Activated naive CD4-positive, alpha-beta T cell treated with anti-CD3 and anti-CD28 coated beads for 36 hours (primary cell): Measurements from ENCODE around the gene FAM193B. TPM values are rescaled to one million over a fixed set of nuclear protein-coding genes. Genes with fewer than 3 reads are reported as not detected.

ENCODE experiments used
- CTCF ChIA-PET: fragments of 350-600 bp; sonication (Branson Sonifier 250); formaldehyde crosslinking; loops from one replicate; lab custom pipeline; 2021; ENCODE audit warnings: antibody characterized with exemption; lab: Charles Lee
- DNase-seq: peaks from one replicate; pipeline ENCODE4 v3.0.0-alpha.2; 2020
- H3K27ac Mint-ChIP-seq: one replicate; pipeline ENCODE4 v1.8.0; 2021; ENCODE audit warnings: mild to moderate bottlenecking, mixed read lengths
- H3K27me3 Mint-ChIP-seq: one replicate; pipeline ENCODE4 v1.8.0; 2021; ENCODE audit warnings: low read depth, mixed read lengths
- H3K36me3 Mint-ChIP-seq: one replicate; pipeline ENCODE4 v1.8.0; 2021; ENCODE audit warnings: low read depth, mixed read lengths
- H3K4me1 Mint-ChIP-seq: one replicate; pipeline ENCODE4 v1.8.0; 2021; ENCODE audit warnings: low read depth, mixed read lengths
- H3K4me3 Mint-ChIP-seq: one replicate; pipeline ENCODE4 v1.8.0; 2021; ENCODE audit warnings: mild to moderate bottlenecking, moderate library complexity, mixed read lengths
- H3K9me3 Mint-ChIP-seq: one replicate; pipeline ENCODE4 v1.8.0; 2021; ENCODE audit warnings: mixed read lengths
- intact Hi-C: fragments of 100-400 bp; cut with micrococcal nuclease; formaldehyde crosslinking; loops from one replicate; pipeline ENCODE4 v1.15.1; 2023
- total RNA-seq, 2 experiments: library from RNA; stranded (reverse); gene quantifications; one replicate each; pipeline ENCODE4 v1.2.3, GENCODE V29; 2021

Gene FAM193B
- total RNA-seq, 2 experiments from 2014 or later = 87.4 to 87.8 TPM

DNA sequence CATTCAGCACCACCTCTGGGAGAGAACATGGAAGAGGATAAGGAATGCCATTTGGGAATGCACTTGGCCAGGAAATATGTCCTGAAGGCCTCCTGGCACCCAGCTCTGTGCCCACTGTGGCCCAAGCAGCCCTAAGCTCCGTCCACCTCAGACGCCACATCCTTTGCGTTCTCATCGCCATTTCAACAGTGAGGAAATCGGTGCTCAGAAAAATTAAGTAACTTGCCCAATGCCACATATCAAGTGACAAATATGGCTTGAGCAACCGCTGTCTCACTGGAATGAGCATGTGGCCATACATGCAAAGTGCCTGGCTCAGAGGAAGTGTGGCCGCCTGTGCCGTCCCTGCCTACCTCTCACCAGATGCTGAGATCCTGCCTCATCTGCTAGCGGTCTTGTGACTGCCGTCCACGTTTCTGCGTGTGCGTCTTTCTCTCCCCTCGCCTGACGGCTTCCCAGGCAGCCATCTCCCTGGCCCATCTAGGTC, 43.8 kb downstream of the FAM193B start:
- Mint-ChIP-seq H3K4me3 (no peak overlapping the region), H3K27me3 (no peaks in the 10 kb centered on the region), H3K4me1 (peaks cover 19% of the 10 kb centered on the region), H3K9me3 (no peaks in the 10 kb centered on the region), H3K27ac (no peak overlapping the region), H3K36me3 (peaks cover 39% of the 10 kb centered on the region)
- CTCF ChIA-PET = interaction anchor here (0.6 kb wide), 1 partner anchor 397 kb away, joined by 3 read pairs; no protein-coding TSS in a partner anchor
- intact Hi-C loops = no loop called here
- DNase-seq = no peak

DNA sequence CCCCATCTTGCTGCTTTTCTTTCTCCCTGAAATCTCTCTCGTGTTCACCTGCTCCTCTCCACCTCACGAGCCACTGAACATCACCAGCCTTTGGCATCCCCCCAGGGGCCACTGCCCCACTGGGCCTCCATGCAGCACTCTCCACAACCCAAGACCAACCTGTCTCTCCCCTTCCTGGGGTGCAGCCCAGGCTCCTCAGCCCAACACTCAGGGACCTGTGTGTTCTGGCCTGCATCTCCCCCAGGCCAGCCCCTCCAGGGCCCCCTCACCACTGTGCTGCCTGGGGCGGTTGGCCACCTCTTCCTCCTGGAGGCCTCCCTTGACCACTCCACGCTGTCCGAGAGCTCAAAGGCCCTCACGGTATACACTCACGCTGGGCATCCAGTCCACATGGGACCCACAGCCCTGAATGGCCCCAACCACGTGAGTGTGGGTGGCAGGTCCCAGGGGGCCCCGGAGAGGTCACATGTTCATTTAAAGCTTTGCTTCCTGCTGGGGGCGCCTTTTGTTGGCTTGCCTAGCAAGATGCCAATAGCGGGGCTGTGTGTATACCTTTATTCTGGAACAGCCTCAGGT, 44.3 kb downstream of the FAM193B start:
- Mint-ChIP-seq H3K27me3 (no peaks in the 10 kb centered on the region), H3K9me3 (no peaks in the 10 kb centered on the region), H3K27ac (no peak overlapping the region), H3K36me3 (peaks cover 34% of the 10 kb centered on the region), H3K4me1 (peaks cover 13% of the 10 kb centered on the region), H3K4me3 (no peak overlapping the region)
- no peak for DNase-seq
- intact Hi-C loops = no loop called here
- CTCF ChIA-PET = no interaction called here

DNA sequence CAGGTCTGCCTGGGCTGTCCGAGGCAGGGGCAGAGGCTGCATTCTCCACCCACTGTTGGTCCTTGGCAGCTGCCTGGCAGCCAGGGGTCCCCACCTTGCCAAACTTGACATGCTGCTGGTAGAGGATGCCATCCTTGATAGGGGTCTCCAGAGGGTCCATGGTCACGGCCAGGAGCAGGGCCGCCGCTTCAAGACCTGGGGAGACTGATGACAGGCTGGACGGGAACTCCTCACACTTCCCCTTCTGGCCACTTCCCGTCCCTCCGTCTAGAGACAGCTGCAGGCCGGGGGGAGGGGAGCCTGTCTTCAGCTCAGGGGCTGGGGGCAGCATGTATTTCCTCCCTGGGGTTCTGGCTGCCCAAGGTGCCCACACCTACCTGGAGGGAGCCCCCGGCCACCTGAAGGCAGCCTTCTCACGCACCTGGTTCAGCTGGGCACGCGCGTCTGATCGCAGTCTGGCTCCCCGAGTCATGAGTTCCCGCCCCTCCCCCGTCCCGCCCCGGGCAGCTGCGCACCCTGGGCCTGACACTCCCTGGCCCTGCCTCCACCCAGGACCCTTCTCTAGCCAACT, 44.9 kb downstream of the FAM193B start, which contains the start of gene DOK3:
Gene DOK3 (minus strand): TSS at position 446 of the 571 bp plus-strand sequence. CDS start 286 bp downstream, at position 160.
- H3K4me1 Mint-ChIP-seq = peaks cover 7% of the 10 kb centered on the region
- DNase-seq = no peak
- CTCF ChIA-PET = interaction anchor here (1.3 kb wide), 1 partner anchor 12 kb away, joined by 4 read pairs; the partner anchor contains the start of gene PDLIM7
- H3K36me3 Mint-ChIP-seq = peaks cover 28% of the 10 kb centered on the region
- no peaks in the 10 kb centered on the region for H3K9me3 Mint-ChIP-seq
- no peak within 1 kb of the TSS for H3K27ac Mint-ChIP-seq
- no peak within 1 kb of the TSS for H3K4me3 Mint-ChIP-seq
- intact Hi-C loops = no loop called here
- H3K27me3 Mint-ChIP-seq = no peaks in the 10 kb centered on the region

DNA sequence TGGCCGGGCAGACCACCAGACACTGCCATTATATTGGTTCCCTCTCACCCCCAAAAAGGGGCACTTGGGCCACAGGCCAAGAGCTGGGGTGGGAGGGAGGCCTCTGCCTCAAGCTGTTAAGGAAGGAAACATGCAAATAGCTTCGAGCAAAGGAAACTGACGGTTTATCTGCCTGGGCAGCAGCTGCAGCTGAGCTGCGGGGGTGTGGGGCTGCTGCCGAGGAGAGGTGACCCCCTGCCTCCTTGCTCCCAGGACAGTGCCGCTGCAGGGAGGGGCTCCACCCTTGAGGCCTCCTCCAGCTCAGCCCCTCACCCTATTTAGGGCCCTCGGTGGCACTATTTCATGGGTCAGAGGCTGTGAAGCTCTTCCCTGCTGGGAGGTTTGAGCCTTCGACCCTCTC, 45.5 kb downstream of the FAM193B start:
- Mint-ChIP-seq H3K27ac (no peak overlapping the region), H3K9me3 (no peaks in the 10 kb centered on the region), H3K27me3 (no peaks in the 10 kb centered on the region), H3K4me3 (no peak overlapping the region), H3K4me1 (peaks cover 2% of the 10 kb centered on the region), H3K36me3 (peaks cover 23% of the 10 kb centered on the region)
- intact Hi-C loops = no loop called here
- no peak for DNase-seq
- CTCF ChIA-PET = interaction anchor here (1.3 kb wide), 1 partner anchor 11 kb away, joined by 4 read pairs; the partner anchor contains the start of gene PDLIM7

GRCh38 chr5:177508221-177508611, 46.1 kb downstream of the FAM193B start:
- no peak overlapping the region for H3K4me3 Mint-ChIP-seq
- no peaks in the 10 kb centered on the region for H3K9me3 Mint-ChIP-seq
- intact Hi-C loops = no loop called here
- no peaks in the 10 kb centered on the region for H3K27me3 Mint-ChIP-seq
- no peak for DNase-seq
- CTCF ChIA-PET = interaction anchor here (0.9 to 1.3 kb wide), 2 partner anchors 10 to 15 kb away, joined by 3 to 4 read pairs; partner anchors contain the start of gene PDLIM7
- H3K4me1 Mint-ChIP-seq = peaks cover 2% of the 10 kb centered on the region
- peaks cover 19% of the 10 kb centered on the region for H3K36me3 Mint-ChIP-seq
- no peak overlapping the region for H3K27ac Mint-ChIP-seq

DNA sequence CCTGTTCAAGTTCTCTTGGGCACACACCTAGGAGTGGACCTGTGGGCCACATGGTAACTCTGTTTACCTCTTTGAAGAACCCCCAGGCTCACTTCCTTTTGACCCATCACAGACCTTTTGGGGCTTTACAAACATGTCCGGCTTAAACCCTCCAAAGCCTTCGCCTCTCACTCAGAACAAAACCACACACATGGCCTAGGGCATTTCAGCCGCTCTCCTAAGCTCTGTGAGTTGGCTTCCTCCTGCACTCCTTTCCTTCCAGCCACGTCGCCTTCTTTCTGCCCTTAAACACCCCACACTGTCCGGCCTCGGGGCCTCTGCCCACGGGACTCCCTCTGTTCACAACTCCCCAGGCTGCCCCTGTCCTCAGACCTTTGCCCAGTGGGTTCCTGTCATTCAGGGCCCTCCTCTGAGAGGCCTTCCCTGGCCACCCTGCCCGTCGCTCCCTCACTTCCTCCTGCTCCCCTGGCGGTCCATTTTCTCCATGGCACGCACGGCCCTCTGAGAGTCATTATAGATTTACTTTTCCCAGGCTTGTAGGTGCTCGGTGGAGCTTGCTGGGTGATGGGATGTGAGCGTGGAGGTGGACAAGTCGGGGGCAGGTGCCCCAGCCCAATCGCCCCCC, 46.7 kb downstream of the FAM193B start:
- peaks cover 15% of the 10 kb centered on the region for H3K36me3 Mint-ChIP-seq
- no peak overlapping the region for H3K4me3 Mint-ChIP-seq
- DNase-seq = no peak
- no peaks in the 10 kb centered on the region for H3K27me3 Mint-ChIP-seq
- no peaks in the 10 kb centered on the region for H3K9me3 Mint-ChIP-seq
- peaks cover 2% of the 10 kb centered on the region for H3K4me1 Mint-ChIP-seq
- no peak overlapping the region for H3K27ac Mint-ChIP-seq
- intact Hi-C loops = no loop called here
- CTCF ChIA-PET = interaction anchor here (0.9 to 2.2 kb wide), 5 partner anchors 8 to 117 kb away, joined by 3 to 10 read pairs (median 4); partner anchors contain the start of genes DDX41 and PDLIM7

DNA sequence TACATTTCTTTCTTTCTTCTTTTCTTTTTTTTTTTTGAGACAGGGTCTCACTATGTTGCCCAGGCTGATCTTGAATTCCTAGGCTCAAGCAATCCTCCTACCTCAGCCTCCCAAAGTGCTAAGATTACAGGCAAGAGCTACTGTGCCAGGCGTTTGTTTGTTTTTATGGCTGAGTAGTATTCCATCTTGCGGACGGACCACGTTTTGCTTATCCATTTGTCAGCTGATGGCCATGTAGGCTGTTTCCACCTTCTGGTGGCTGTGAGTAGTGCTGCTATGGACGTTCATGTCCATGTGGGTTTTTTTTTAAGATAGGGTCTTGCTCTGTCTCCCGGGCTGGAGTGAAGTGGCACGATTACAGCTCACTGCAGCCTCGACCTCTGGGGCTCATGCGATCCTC, 47.2 kb downstream of the FAM193B start:
- intact Hi-C loops = no loop called here
- no peak for DNase-seq
- no peak overlapping the region for H3K27ac Mint-ChIP-seq
- peaks cover 14% of the 10 kb centered on the region for H3K36me3 Mint-ChIP-seq
- H3K27me3 Mint-ChIP-seq = no peaks in the 10 kb centered on the region
- H3K4me3 Mint-ChIP-seq = no peak overlapping the region
- no peaks in the 10 kb centered on the region for H3K9me3 Mint-ChIP-seq
- CTCF ChIA-PET = interaction anchor here (0.6 to 2.2 kb wide), 6 partner anchors 8 to 116 kb away, joined by 3 to 10 read pairs (median 4); partner anchors contain the start of gene DDX41
- peaks cover 2% of the 10 kb centered on the region for H3K4me1 Mint-ChIP-seq

DNA sequence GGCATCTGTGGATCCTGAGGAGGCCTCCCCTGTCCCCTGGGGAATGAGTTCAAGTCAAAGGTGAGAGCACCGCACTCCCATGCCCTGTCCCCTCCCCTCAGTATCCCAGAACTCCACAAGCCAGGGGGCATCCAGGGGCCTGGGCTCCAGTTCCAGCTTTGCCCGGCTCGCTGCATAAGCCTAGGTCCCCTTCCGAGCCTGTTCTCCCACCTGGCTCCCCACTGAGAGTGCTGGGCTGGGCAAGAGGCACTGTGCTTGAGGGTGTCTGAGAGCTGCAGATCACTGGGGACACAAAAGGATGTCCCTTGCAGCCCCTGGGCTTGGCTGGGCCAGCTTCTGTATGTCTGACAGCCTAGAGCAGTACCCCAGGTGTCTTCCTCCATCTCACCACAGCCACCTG, 49.3 kb downstream of the FAM193B start:
- H3K27me3 Mint-ChIP-seq = no peaks in the 10 kb centered on the region
- DNase-seq = no peak
- CTCF ChIA-PET = no interaction called here
- intact Hi-C loops = no loop called here
- peaks cover 5% of the 10 kb centered on the region for H3K4me1 Mint-ChIP-seq
- peaks cover 2% of the 10 kb centered on the region for H3K36me3 Mint-ChIP-seq
- no peak overlapping the region for H3K4me3 Mint-ChIP-seq
- H3K9me3 Mint-ChIP-seq = no peaks in the 10 kb centered on the region
- no peak overlapping the region for H3K27ac Mint-ChIP-seq

GRCh38 chr5:177504086-177505056, 50.0 kb downstream of the FAM193B start:
- Mint-ChIP-seq H3K27me3 (peaks cover 6% of the 10 kb centered on the region), H3K36me3 (no peaks in the 10 kb centered on the region), H3K27ac (no peak overlapping the region), H3K9me3 (no peaks in the 10 kb centered on the region), H3K4me1 (peaks cover 3% of the 10 kb centered on the region), H3K4me3 (no peak overlapping the region)
- intact Hi-C loops = no loop called here
- CTCF ChIA-PET = interaction anchor here (0.7 to 7.0 kb wide), 2 partner anchors 100 to 113 kb away, joined by 3 to 72 read pairs; no protein-coding TSS in a partner anchor
- DNase-seq = no peak

GRCh38 chr5:177503351-177504085, 50.8 kb downstream of the FAM193B start:
- Mint-ChIP-seq H3K27me3 (peaks cover 9% of the 10 kb centered on the region), H3K9me3 (no peaks in the 10 kb centered on the region), H3K36me3 (no peaks in the 10 kb centered on the region), H3K4me1 (peaks cover 8% of the 10 kb centered on the region), H3K4me3 (no peak overlapping the region), H3K27ac (no peak overlapping the region)
- DNase-seq = no peak
- intact Hi-C loops = no loop called here
- CTCF ChIA-PET = interaction anchor here (0.7 to 7.0 kb wide), 3 partner anchors 99 to 195 kb away, joined by 3 to 72 read pairs (median 5); no protein-coding TSS in a partner anchor

DNA sequence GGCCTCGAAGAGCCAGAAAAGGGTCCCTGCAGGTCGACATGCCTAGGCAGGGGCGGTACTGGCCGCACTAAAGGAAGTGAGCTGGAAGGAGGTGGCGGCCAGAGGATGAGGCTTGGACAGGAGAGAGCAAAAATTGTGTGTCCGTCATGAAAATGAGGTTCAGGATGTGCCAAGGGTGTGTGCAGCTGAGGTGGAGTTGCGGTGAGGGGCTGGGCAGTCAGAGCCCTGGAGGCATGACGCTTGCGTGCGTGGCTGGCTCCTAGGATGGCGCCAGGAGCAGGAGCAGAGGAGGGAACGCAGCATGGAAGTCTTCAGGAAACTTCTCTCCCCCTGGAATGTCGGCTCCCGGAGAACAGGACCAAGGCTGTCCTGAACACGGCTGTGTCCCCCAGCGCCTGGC, 51.5 kb downstream of the FAM193B start:
- Mint-ChIP-seq H3K9me3 (no peaks in the 10 kb centered on the region), H3K36me3 (no peaks in the 10 kb centered on the region), H3K27me3 (peaks cover 12% of the 10 kb centered on the region), H3K4me1 (peaks cover 12% of the 10 kb centered on the region), H3K4me3 (no peak overlapping the region), H3K27ac (no peak overlapping the region)
- CTCF ChIA-PET = interaction anchor here (1.3 to 7.0 kb wide), 7 partner anchors 18 to 194 kb away, joined by 5 to 72 read pairs (median 9); no protein-coding TSS in a partner anchor
- intact Hi-C loops = no loop called here
- no peak for DNase-seq
